CD14-positive monocyte (primary cell): ENCODE data around the gene MYO7B. TPM values are rescaled to one million over a fixed set of nuclear protein-coding genes. Genes with fewer than 3 reads are reported as not detected.

ENCODE experiments used
- DNase-seq, 3 donors: peaks; one replicate each; pipeline ENCODE4 v3.0.0-alpha.2; 2011 to 2022
- H2AFZ ChIP-seq: 2 replicates; pipeline ENCODE4 v1.6.0; 2012; ENCODE audit warnings: mild to moderate bottlenecking, low read depth, low read length, inconsistent platforms; ENCODE audit not compliant: insufficient read depth, poor library complexity, severe bottlenecking
- H3K27ac ChIP-seq, 2 donors: 1 replicate in 1 of 2; 2 replicates in 1 of 2; pipeline ENCODE4 v1.5.1; 2012 to 2013; ENCODE audit warnings: low read length in 2 of 2, control low read depth in 1 of 2, inconsistent platforms in 1 of 2, low read depth in 1 of 2, mild to moderate bottlenecking in 1 of 2
- H3K27me3 ChIP-seq, 2 donors: one replicate each; pipeline versions ENCODE4 v1.6.0 to v1.6.1; 2011 to 2013; ENCODE audit warnings: low read length in 2 of 2; ENCODE audit not compliant: control insufficient read depth in 2 of 2, insufficient read depth in 2 of 2
- H3K36me3 ChIP-seq, 2 donors: replicated peaks in 1 of 2; 1 replicate in 1 of 2; 2 replicates in 1 of 2; pipeline versions ENCODE4 v1.5.1 to v1.6.1; 2012 to 2013; ENCODE audit warnings: low read length in 2 of 2, control low read depth in 1 of 2, inconsistent platforms in 1 of 2, mild to moderate bottlenecking in 1 of 2; ENCODE audit not compliant: insufficient read depth in 2 of 2, control insufficient read depth in 1 of 2
- H3K4me1 ChIP-seq, 2 donors: 1 replicate in 1 of 2; 2 replicates in 1 of 2; pipeline versions ENCODE4 v1.5.1 to v1.6.1; 2012 to 2013; ENCODE audit warnings: low read length in 2 of 2, control low read depth in 1 of 2, inconsistent platforms in 1 of 2, mild to moderate bottlenecking in 1 of 2, moderate library complexity in 1 of 2; ENCODE audit not compliant: insufficient read depth in 2 of 2, control insufficient read depth in 1 of 2
- H3K4me2 ChIP-seq: replicated peaks from 2 replicates; pipeline ENCODE3; 2012; ENCODE audit warnings: low read length, moderate library complexity, mild to moderate bottlenecking; ENCODE audit not compliant: poor library complexity, severe bottlenecking; ENCODE audit errors: extremely low read depth
- H3K4me3 ChIP-seq, 3 experiments: fragments of 200-600 bp in 1 of 3; sonication (generic) in 1 of 3; replicated peaks in 1 of 3; 1 replicate in 2 of 3; 2 replicates in 1 of 3; pipeline ENCODE4 v1.5.1; 2011 to 2013; ENCODE audit warnings: low read length in 3 of 3, mild to moderate bottlenecking in 3 of 3, control low read depth in 2 of 3, low read depth in 2 of 3, inconsistent platforms in 1 of 3, moderate library complexity in 1 of 3
- H3K79me2 ChIP-seq: 2 replicates; pipeline ENCODE4 v1.6.0; 2012; ENCODE audit warnings: mild to moderate bottlenecking, control low read depth, inconsistent platforms, low read length, moderate library complexity; ENCODE audit not compliant: insufficient read depth
- H3K9ac ChIP-seq: 2 replicates; pipeline ENCODE4 v1.6.0; 2017; ENCODE audit warnings: low read length, mild to moderate bottlenecking; ENCODE audit not compliant: insufficient read depth, poor library complexity, severe bottlenecking
- H3K9me3 ChIP-seq, 2 donors: replicated peaks in 1 of 2; 1 replicate in 1 of 2; 2 replicates in 1 of 2; pipeline versions ENCODE4 v1.5.1 to v1.6.1; 2012 to 2013; ENCODE audit warnings: low read length in 2 of 2, control low read depth in 1 of 2; ENCODE audit not compliant: control insufficient read depth in 1 of 2, insufficient read depth in 1 of 2
- H4K20me1 ChIP-seq: 2 replicates; pipeline ENCODE4 v1.6.0; 2012; ENCODE audit warnings: mild to moderate bottlenecking, low read length, control low read depth, moderate library complexity; ENCODE audit not compliant: insufficient read depth
- H3K27ac Mint-ChIP-seq, 7 donors: one replicate each; pipeline ENCODE4 v1.8.0; 2020; ENCODE audit warnings: mild to moderate bottlenecking in 7 of 7, mixed read lengths in 7 of 7, moderate library complexity in 6 of 7, inconsistent platforms in 2 of 7
- H3K27me3 Mint-ChIP-seq, 3 donors: one replicate each; pipeline ENCODE4 v1.8.0; 2021 to 2022; ENCODE audit warnings: low read depth in 3 of 3, mild to moderate bottlenecking in 3 of 3, mixed read lengths in 3 of 3, moderate library complexity in 3 of 3, inconsistent platforms in 1 of 3
- H3K36me3 Mint-ChIP-seq, 2 donors: one replicate each; pipeline ENCODE4 v1.8.0; 2020; ENCODE audit warnings: mixed read lengths in 2 of 2, inconsistent platforms in 1 of 2, mild to moderate bottlenecking in 1 of 2
- H3K4me1 Mint-ChIP-seq: one replicate; pipeline ENCODE4 v1.8.0; 2020; ENCODE audit warnings: mild to moderate bottlenecking, mixed read lengths
- H3K4me3 Mint-ChIP-seq, 2 donors: one replicate each; pipeline ENCODE4 v1.8.0; 2020; ENCODE audit warnings: mild to moderate bottlenecking in 2 of 2, mixed read lengths in 2 of 2, moderate library complexity in 1 of 2
- H3K9me3 Mint-ChIP-seq, 7 donors: one replicate each; pipeline ENCODE4 v1.8.0; 2020 to 2022; ENCODE audit warnings: mixed read lengths in 7 of 7, mild to moderate bottlenecking in 6 of 7, moderate library complexity in 6 of 7, inconsistent platforms in 2 of 7
- CTCF ChIP-seq: fragments of 200-600 bp; IDR thresholded peaks from one replicate; pipeline ENCODE4 v1.8.0; 2022; ENCODE audit warnings: antibody characterized with exemption, mild to moderate bottlenecking
- WGBS: methylation state at CpG from one replicate; pipeline ENCODE4 v1.1.5; 2013; ENCODE audit warnings: missing lambda C conversion rate; ENCODE audit not compliant: insufficient coverage; 5-methylcytosine and 5-hydroxymethylcytosine counted together
- intact Hi-C, 2 donors: fragments of 100-400 bp; cut with micrococcal nuclease; formaldehyde crosslinking; loops; one replicate each; pipeline versions ENCODE4 v1.15.0 to v1.15.1; 2023
- polyA plus RNA-seq, 3 donors: library from polyadenylated mRNA; depleted of rRNA in 1 of 3; unstranded in 2 of 3; stranded (reverse) in 1 of 3; fragments of 300-500 nt in 2 of 3; fragments of >200 nt in 1 of 3; fragmentation: Illumina TruSeq in 2 of 3; gene quantifications; 1 replicate in 2 of 3; 2 replicates in 1 of 3; pipeline ENCODE4 v1.2.3, GENCODE V29; 2012 to 2021

The MYO7B gene
- polyA plus RNA-seq, 3 donors: 7.3 to 9.8 (median 9.0) TPM

GRCh38 chr2:127577503-127577902 is 42.0 kb downstream of the MYO7B start:
- WGBS: 97% methylated on average over 11 of the region's 12 CpGs
- Histone ChIP-seq H3K36me3 (no peaks in the 10 kb centered on the region), H4K20me1 (no peaks in the 10 kb centered on the region), H3K27ac (no peak overlapping the region), H3K4me3 (no peak overlapping the region), H3K79me2 (no peaks in the 10 kb centered on the region), H3K4me1 (peaks cover 23 to 24% of the 10 kb centered on the region in 2 donors), H3K9me3 (no peaks in the 10 kb centered on the region), H2AFZ (no peak overlapping the region), H3K4me2 (no peak overlapping the region), H3K9ac (no peak overlapping the region), H3K27me3 (no peaks in the 10 kb centered on the region)
- no peaks in the 10 kb centered on the region for H3K36me3 Mint-ChIP-seq
- no peak for DNase-seq
- peaks cover 0 to 3% (median 0%) of the 10 kb centered on the region in 3 donors for H3K27me3 Mint-ChIP-seq
- H3K27ac Mint-ChIP-seq: no peak overlapping the region
- intact Hi-C loops: no loop called here
- no peak for TF ChIP-seq CTCF
- H3K4me3 Mint-ChIP-seq: no peak overlapping the region
- H3K4me1 Mint-ChIP-seq: peaks cover 28% of the 10 kb centered on the region
- H3K9me3 Mint-ChIP-seq: no peaks in the 10 kb centered on the region

DNA sequence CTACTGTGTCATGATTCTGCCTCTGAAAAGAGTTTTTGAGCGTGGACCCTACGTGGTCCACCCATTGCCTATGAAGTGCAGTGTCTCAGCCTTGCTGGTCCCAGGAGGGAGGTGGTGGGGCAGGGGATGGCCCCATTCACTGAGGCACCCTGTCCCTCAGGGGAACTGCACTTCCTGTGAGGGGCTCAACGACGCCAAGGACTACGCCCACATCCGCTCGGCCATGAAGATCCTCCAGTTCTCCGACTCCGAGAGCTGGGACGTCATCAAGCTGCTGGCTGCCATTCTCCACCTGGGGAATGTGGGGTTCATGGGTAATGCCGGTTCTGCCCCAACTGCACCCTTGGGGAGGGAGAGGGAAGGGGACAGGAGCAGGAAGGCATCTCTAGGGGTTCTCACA is 42.5 kb downstream of the MYO7B start:
- H2AFZ ChIP-seq: no peak overlapping the region
- WGBS: 92% methylated on average over 9 of the region's 11 CpGs
- no peak overlapping the region for H3K4me3 Mint-ChIP-seq
- no peaks in the 10 kb centered on the region for H3K36me3 Mint-ChIP-seq
- H3K27ac Mint-ChIP-seq: no peak overlapping the region
- no peak for TF ChIP-seq CTCF
- H4K20me1 ChIP-seq: no peaks in the 10 kb centered on the region
- H3K79me2 ChIP-seq: no peaks in the 10 kb centered on the region
- DNase-seq: no peak
- no peaks in the 10 kb centered on the region for H3K36me3 ChIP-seq
- no peaks in the 10 kb centered on the region for H3K27me3 ChIP-seq
- H3K9me3 Mint-ChIP-seq: no peaks in the 10 kb centered on the region
- H3K27ac ChIP-seq: no peak overlapping the region
- no peak overlapping the region for H3K4me2 ChIP-seq
- intact Hi-C loops: no loop called here
- peaks cover 23 to 24% of the 10 kb centered on the region in 2 donors for H3K4me1 ChIP-seq
- H3K27me3 Mint-ChIP-seq: peaks cover 0 to 3% (median 0%) of the 10 kb centered on the region in 3 donors
- H3K4me3 ChIP-seq: no peak overlapping the region
- no peak overlapping the region for H3K9ac ChIP-seq
- H3K4me1 Mint-ChIP-seq: peaks cover 28% of the 10 kb centered on the region
- H3K9me3 ChIP-seq: no peaks in the 10 kb centered on the region
